MM.1S (cell line): ENCODE results near the gene RHBDL1.

ENCODE experiments used
- CTCF ChIP-seq: fragments of 300-600 bp; sonication (generic); IDR thresholded peaks from 2 replicates; pipeline ENCODE4 v1.5.1; 2016; ENCODE audit warnings: antibody characterized with exemption, low read length, mixed read lengths
- EZH2phosphoT487 ChIP-seq: fragments of 300-600 bp; sonication (generic); IDR thresholded peaks from 2 replicates; pipeline ENCODE4 v1.6.1; 2018; ENCODE audit warnings: antibody characterized with exemption, low read length

GRCh38 chr16:640614-641013 is 34.9 kb upstream of the RHBDL1 start:
- no peak for TF ChIP-seq CTCF
- TF ChIP-seq EZH2phosphoT487, result no peak
